Right lung (tissue), 5 donors: Measurements from ENCODE around the gene TCOF1. TPM values are rescaled to one million over a fixed set of nuclear protein-coding genes. Genes with fewer than 3 reads are reported as not detected.

ENCODE experiments used
- DNase-seq, 2 donors: peaks; one replicate each; pipeline ENCODE4 v3.0.0-alpha.2; 2013
- polyA plus RNA-seq, 5 donors: library from polyadenylated mRNA; unstranded; fragments of 120-200 nt; gene quantifications; one replicate each; pipeline versions ENCODE4 v1.2.1 to v1.2.3, GENCODE V29; 2013; ENCODE audit warnings: inconsistent platforms in 1 of 5, low replicate concordance in 1 of 5; ENCODE audit not compliant: insufficient read length in 5 of 5, insufficient read depth in 1 of 5

TCOF1 gene
- polyA plus RNA-seq, 5 donors: 20.4 to 35.0 (median 28.0) TPM

- no peak for DNase-seq
Observed at GRCh38 chr5:150349681-150350275, 7.7 kb upstream of the TCOF1 start.

- DNase-seq: peak in 1 of 2 donors; percentile 64
Observed at GRCh38 chr5:150350524-150351344, 6.8 kb upstream of the TCOF1 start.

GRCh38 chr5:150352244-150353031, 5.1 kb upstream of the TCOF1 start:
- no peak for DNase-seq

- DNase-seq: no peak
Observed at GRCh38 chr5:150353032-150353675, 4.3 kb upstream of the TCOF1 start.

GRCh38 chr5:150355791-150356190, 1.7 kb upstream of the TCOF1 start:
- DNase-seq: no peak

GRCh38 chr5:150356575-150357294, 762 bp upstream of the TCOF1 start:
- no peak for DNase-seq

GRCh38 chr5:150358261-150359095, 981 bp downstream of the TCOF1 start:
- DNase-seq: no peak

GRCh38 chr5:150361301-150361700, 3.8 kb downstream of the TCOF1 start:
- no peak for DNase-seq

- no peak for DNase-seq
Observed at GRCh38 chr5:150363185-150363584, 5.7 kb downstream of the TCOF1 start.

GRCh38 chr5:150364004-150364403, 6.5 kb downstream of the TCOF1 start:
- DNase-seq: no peak

GRCh38 chr5:150368526-150368925, 11.0 kb downstream of the TCOF1 start:
- no peak for DNase-seq

- DNase-seq: no peak
Observed at GRCh38 chr5:150372639-150373038, 15.1 kb downstream of the TCOF1 start.

- no peak for DNase-seq
Observed at GRCh38 chr5:150374651-150375050, 17.2 kb downstream of the TCOF1 start.

GRCh38 chr5:150376799-150377771, 19.6 kb downstream of the TCOF1 start:
- no peak for DNase-seq

GRCh38 chr5:150377964-150378694, 20.6 kb downstream of the TCOF1 start:
- no peak for DNase-seq

GRCh38 chr5:150384701-150385100, 27.2 kb downstream of the TCOF1 start:
- no peak for DNase-seq

GRCh38 chr5:150386024-150386855, 28.7 kb downstream of the TCOF1 start:
- DNase-seq: no peak
